GM18909 (cell line): ENCODE results near the gene DRG2.

Experiments
- ATAC-seq: cut with Tn5 transposase; IDR thresholded peaks from one replicate; pipeline ENCODE4 v1.9.1; 2021; ENCODE audit warnings: mild to moderate bottlenecking; ENCODE audit not compliant: unreplicated experiment, poor library complexity

Gene DRG2

DNA sequence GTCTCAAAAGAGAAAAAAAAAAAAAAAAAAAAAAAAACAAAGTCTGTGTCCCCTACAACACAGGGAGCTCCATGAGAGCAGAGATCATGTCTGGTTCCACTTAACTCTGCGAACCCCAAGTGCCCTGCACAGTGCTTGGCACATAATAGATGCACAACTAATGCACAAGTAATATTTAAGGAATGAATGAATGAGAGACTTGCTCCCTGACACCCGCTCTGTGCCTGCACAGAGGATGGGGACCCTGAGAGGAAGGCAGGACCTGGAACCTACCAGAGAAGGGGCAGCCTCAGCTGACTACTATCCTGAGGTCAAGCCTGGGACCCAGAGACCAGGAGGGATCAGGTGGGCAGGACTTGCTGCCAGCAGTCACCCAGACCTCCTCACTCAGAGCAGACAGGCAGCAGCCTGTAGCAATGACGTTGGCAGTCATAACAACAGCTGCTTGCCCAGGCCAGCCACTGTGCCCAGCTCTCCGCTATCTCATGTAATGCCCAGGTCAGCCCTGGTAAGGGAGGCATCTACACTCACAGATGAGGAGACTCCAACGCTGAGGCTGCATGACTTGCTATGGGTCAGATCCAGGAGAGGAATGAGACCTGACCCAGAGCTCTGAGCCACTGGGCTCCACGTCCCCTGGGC, 23.7 kb downstream of the DRG2 start:
- no peak for ATAC-seq

- no peak for ATAC-seq
Observed at GRCh38 chr17:18115517-18115916, 27.8 kb downstream of the DRG2 start.

- no peak for ATAC-seq
Observed at GRCh38 chr17:18116078-18116477, 28.3 kb downstream of the DRG2 start.

- no peak for ATAC-seq
Observed at GRCh38 chr17:18117533-18117932, 29.8 kb downstream of the DRG2 start.

GRCh38 chr17:18117982-18118975, 30.5 kb downstream of the DRG2 start:
- no peak for ATAC-seq

DNA sequence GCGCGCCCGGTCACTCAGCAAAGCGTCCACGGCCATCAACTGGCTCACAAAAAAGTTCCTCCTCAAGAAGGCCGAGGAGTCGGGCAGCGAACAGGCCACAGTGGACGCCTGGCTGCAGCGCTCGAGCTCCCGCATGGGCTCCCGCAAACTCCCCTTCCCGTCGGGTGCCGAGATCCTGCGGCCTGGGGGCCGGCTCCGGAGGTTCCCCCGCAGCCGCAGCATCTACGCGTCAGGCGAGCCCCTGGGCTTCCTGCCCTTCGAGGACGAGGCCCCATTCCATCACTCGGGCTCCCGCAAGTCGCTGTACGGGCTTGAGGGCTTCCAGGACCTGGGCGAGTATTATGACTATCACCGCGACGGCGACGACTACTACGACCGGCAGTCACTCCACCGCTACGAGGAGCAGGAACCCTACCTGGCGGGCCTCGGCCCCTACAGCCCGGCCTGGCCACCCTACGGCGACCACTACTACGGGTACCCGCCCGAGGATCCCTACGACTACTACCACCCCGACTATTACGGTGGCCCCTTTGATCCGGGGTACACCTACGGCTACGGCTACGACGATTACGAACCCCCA, 31.5 kb downstream of the DRG2 start:
- no peak for ATAC-seq

DNA sequence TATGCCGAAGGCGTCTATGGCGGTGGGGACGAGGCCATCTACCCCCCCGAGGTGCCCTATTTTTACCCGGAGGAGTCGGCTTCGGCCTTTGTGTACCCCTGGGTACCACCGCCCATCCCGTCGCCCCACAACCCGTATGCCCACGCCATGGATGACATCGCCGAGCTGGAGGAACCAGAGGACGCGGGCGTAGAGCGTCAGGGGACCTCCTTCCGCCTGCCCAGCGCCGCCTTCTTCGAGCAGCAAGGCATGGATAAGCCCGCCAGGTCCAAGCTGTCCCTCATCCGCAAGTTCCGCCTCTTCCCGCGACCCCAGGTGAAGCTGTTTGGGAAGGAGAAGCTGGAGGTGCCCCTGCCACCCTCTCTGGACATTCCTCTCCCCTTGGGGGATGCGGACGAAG, 32.2 kb downstream of the DRG2 start:
- ATAC-seq: no peak

- ATAC-seq: no peak
Observed at GRCh38 chr17:18120461-18121017, 32.8 kb downstream of the DRG2 start.

DNA sequence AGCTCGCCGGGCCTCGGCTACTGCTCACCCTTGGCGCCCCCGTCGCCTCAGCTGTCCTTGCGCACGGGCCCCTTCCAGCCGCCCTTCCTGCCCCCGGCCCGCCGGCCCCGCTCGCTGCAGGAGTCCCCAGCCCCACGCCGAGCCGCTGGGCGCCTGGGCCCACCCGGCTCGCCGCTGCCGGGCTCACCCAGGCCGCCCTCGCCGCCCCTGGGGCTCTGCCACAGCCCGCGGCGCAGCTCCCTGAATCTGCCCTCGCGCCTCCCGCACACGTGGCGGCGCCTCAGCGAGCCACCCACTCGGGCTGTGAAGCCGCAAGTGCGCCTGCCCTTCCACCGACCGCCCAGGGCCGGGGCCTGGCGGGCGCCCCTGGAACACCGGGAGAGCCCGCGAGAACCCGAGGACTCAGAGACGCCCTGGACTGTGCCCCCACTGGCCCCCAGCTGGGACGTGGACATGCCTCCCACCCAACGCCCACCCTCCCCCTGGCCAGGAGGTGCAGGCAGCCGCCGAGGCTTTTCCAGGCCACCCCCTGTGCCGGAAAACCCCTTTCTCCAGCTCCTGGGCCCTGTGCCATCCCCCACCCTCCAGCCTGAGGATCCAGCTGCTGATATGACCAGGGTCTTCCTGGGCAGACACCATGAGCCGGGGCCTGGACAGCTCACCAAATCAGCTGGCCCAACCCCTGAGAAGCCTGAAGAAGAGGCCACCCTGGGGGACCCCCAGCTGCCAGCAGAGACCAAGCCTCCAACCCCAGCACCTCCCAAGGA, 33.6 kb downstream of the DRG2 start:
- ATAC-seq: no peak

- ATAC-seq: no peak
Observed at GRCh38 chr17:18122990-18123753, 35.4 kb downstream of the DRG2 start.

- ATAC-seq: no peak
Observed at GRCh38 chr17:18124345-18125126, 36.8 kb downstream of the DRG2 start.

DNA sequence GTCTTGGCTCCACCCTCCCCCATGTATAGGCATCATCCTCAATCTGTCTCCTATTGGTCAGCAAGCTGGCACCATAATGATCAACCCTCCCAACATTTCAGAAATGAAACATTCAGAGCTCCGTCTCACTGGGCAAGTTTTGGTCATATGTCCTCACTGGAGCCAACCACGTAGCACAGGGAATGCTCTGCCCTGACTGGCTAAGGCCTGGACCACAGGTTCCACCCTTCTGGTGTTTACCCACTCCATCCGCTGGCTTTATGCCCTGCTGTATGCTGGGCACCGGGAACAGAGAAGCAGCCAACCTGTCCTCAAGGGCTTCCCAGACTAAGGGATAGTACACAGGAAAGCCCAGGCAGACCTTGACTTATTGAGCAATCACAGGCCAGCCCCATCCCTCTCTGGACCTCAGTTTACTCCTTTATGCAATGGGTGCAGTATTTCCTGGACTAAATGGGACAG, 41.3 kb downstream of the DRG2 start:
- no peak for ATAC-seq

- no peak for ATAC-seq
Observed at GRCh38 chr17:18132711-18133110, 45.0 kb downstream of the DRG2 start.

GRCh38 chr17:18136357-18136756, 48.6 kb downstream of the DRG2 start:
- ATAC-seq: no peak

- no peak for ATAC-seq
Observed at GRCh38 chr17:18138065-18138749, 50.5 kb downstream of the DRG2 start.

DNA sequence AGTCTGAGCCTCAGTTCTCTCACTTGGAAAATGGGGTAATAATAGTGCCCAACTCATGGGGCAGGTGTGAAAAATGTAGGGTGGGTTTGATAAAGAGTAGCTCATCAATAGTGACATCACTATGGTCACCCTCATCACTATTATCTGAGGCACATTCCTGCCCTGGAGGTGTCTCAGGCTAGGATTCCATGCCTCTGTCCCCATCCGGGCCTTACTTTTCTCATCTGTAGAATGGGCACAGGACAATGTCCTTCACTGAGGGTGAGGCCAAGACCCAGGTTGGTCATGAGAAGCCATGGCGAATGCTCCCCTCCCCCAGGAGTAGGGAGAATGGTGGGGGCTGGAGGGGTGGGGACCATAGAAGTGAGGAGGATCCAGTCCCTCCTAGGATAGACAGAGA, 51.3 kb downstream of the DRG2 start:
- ATAC-seq: no peak

DNA sequence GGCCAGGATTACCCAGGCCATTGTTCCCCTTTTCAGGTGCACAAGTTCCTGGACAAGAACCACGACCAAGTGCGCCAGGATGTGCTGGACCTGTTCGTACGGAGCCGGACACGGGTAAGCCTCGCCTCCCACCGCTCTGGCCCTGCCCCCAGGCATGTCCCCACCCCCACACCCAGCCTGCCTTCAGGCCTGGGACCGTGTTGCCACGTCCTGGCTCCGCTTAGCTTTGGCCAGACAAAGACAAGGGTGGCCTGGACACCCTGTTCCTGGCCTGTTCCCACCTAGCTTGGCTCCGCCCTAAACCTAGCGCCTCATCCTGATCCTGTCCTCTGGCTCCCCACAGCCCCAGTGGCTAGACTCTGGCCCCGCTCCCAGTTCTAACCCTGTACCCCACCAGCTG, 51.8 kb downstream of the DRG2 start:
- no peak for ATAC-seq

- ATAC-seq: no peak
Observed at GRCh38 chr17:18139949-18140348, 52.2 kb downstream of the DRG2 start.
